ENCODE data around the gene OSBPL6.
A peak's percentile ranks its signal among the peaks of the same experiment; 100 is the strongest.

The OSBPL6 gene

DNA sequence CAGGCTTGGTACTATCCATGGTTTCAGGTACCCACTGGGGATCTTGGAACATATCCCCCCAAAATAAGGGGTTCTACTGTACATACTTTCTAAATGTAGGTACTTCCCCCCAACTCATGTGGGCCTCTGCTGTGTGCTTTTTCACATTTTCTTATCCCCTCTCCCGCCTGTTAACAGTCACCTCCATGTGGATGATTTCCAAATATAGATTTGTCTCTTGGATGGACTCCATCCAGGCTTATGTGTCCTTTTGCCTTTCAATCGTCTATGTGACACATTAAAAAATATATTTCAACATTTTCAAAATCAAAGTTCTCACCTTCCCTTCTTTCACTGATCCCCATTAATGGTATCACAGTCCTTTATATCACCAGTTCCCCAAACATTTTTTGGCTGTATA is 44.4 kb downstream of the OSBPL6 start:
- DNase-seq (ENCODE audit: low spot score): no peak

DNA sequence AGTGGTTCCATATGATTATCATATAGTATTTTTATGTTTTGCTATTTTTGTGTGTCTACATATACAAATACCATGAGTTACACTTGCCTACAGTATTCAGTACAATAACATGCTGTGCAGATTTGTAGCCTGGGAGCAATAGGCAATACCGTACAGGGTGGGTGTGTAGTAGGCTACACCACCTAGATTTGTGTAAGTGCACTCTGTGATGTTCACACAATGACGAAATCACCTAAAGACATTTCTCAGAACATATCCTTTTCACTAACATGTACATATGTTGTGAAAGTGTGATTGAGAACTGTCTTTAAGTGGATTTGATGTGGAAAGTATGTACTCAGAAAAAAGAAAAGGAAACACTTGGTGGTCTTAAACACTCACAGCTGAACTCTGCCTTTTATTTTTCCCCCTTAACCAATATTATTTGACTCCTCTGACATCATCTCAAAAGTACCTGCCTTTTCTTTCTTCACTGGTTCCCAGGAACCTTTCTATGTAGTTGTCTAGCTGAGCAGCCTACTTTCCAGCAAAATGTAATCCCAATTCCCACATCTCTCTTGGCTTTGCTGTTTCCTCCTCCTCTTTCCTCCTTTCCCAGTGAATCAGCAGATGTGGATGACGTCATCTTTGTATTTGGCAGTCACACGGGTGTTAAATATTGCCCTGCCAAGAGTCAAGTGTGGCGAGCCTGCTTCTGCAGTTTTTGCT is 47.7 kb downstream of the OSBPL6 start:
- DNase-seq (ENCODE audit: low spot score): peak; percentile 51

GRCh38 chr2:178242552-178242883 is 48.2 kb downstream of the OSBPL6 start:
- no peak for DNase-seq (ENCODE audit: low spot score)

DNA sequence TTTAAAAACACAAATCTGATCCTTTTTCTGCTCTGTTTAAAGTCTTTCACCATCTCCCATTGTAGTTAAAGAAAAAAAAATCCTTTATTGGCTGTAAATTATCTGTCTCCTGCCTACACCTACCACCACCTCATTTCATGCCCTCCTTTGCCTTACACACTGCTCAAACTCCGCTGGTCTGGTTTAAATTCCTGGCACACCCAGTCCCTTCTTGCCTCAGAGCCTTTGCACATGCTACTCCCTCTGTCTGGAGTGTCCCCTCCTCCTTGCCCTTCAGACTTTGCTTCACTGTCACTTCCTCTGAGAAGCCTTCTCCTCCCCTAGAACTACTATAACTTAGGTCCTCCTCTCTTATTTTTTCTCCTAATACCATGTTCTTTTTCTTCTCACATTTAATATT is 49.6 kb downstream of the OSBPL6 start:
- no peak for DNase-seq (ENCODE audit: low spot score)

- no peak for DNase-seq (ENCODE audit: low spot score)
These were observed 50.5 kb downstream of the OSBPL6 start for GRCh38 chr2:178244777-178245176.

- DNase-seq (ENCODE audit: low spot score): no peak
These were observed 52.4 kb downstream of the OSBPL6 start for GRCh38 chr2:178246696-178247095.

- DNase-seq (ENCODE audit: low spot score): no peak
These were observed 52.9 kb downstream of the OSBPL6 start for GRCh38 chr2:178247250-178247649.

DNA sequence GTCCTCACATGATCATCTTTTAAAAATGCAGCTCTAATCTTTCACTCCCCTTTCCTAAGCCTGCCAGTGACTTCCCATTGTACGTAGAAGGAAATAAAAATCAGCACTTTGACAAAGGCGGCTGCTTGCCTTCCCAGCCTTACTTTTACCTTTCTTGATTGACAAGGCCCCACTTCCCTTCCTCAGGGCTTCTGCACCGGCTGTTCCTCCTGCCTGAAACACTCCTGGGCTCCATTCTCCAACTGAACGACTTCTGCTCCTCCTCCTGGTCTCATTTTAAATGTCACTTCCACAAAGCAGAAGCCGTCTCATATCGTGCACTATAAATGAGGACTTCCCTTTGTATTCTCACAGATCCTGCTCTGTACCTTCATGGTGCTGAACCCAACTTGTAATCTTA is 56.1 kb downstream of the OSBPL6 start:
- no peak for DNase-seq (ENCODE audit: low spot score)

GRCh38 chr2:178251151-178251955 is 57.0 kb downstream of the OSBPL6 start:
- no peak for DNase-seq (ENCODE audit: low spot score)

DNA sequence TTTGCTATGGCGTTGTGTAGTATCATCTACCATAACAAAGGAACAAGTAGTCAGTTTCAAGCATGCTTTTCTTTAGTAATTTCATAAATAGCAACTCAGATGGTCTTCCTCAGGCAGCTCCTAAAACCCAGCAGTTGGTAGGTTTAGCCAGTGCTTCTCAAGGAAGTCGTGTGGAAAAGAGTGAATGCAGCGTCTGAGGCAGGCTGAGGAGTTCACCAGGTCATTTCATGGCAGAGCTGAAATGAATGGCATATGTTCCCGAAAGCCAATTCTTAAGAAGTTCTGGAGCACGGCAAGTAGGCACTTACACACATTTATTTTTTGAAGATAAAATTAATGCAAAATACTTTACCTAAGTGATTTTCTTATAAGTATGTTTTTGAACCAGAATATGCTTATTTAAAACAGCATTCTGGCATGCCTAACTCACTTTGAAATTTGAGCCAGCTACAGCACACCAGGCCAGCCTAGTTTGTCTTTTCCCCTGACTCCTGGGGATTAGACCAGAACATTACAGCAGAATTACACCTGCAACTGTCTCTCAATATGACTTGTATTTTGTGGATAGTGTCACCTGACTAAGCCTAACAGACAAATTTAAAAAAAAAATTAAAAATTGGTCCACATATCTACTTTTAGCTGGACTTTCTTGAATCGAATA is 62.2 kb downstream of the OSBPL6 start:
- no peak for DNase-seq (ENCODE audit: low spot score)

DNA sequence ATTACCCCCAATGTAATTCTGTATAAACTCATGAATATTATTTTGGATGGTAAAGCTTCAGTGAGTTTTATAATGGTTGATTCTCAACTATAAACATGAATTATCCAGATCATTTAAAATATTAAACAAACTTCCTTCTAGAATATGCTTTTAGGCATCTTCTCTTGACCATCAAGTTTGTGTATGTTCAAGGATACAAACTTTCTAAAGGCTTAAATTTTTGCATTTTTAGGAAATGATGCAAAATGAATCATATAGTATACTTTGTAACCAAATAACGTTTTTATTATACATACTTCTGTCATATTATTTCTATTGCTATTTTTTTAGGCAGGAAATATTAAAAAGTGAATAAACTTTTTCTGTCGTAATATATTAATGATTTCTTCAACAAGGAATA is 62.8 kb downstream of the OSBPL6 start:
- no peak for DNase-seq (ENCODE audit: low spot score)

DNA sequence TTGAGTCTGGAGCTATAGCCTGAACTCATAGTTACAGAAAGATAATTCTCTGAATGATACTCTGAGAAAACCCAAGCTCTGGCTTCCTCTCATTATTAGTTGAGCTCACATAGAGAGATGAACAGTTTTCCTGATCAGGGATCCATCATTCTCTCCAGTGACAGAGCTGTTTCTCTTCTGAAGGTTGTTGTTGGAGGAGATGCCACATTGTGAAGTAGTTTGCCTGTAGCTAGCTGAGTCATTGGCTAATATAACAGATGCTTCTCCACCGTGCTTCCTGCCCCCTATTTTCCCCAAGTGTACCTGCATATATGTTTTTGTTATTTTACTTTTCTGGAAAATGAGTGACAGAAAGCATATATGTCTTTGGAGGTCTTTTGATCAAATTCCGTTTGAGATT is 64.6 kb downstream of the OSBPL6 start:
- no peak for DNase-seq (ENCODE audit: low spot score)

DNA sequence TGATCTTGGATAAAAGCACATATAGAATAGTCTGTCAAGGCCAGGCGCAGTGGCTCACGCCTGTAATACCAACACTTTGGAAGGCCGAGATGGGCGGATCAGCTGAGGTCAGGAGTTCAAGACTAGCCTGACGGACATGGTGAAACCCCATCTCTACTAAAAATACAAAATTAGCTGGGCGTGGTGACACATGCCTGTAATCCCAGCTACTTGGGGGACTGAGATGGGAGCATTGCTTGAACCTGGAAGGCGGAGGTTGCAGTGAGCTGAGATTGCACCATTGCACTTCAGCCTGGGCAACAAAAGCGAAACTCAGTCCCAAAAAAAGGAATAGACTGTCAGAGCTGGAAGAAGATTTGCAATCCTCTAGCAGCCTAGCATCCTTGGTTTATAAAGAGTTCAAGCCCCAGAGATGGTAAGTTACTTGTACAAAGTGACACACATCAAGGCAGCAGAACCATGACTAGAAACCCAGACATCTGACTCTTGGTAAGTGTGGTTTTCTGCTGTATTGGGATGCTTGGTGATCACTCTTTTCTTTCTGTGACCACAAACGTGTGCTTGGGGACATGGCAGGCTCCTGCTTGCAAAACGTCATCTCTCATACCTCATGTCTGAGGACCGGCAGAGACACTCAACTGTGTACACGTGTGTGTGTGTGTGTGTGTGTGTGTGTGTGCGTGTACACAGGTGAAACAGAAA is 69.0 kb downstream of the OSBPL6 start:
- DNase-seq (ENCODE audit: low spot score): no peak

GRCh38 chr2:178264211-178264610 is 69.9 kb downstream of the OSBPL6 start:
- DNase-seq (ENCODE audit: low spot score): no peak

DNA sequence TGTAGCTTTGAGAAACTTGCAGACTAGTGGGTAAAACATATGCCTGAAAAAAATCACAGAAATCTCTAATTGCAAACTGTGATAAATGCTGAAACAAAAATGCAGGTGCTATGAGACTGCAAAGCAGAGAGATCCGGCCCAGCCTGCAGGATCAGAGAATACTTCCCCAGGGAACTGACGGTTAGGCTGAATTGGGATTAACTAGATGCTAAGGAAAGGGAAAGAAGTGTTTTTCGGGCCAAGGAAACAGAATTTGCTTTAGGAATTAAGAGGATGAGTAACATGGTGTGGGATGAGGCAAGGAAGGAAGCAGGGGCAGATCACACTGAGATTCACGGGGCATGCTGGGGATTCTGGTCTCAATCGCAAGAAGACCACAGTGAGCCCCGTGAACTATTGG is 71.5 kb downstream of the OSBPL6 start:
- no peak for DNase-seq (ENCODE audit: low spot score)

GRCh38 chr2:178266445-178266844 is 72.1 kb downstream of the OSBPL6 start:
- DNase-seq (ENCODE audit: low spot score): no peak

DNA sequence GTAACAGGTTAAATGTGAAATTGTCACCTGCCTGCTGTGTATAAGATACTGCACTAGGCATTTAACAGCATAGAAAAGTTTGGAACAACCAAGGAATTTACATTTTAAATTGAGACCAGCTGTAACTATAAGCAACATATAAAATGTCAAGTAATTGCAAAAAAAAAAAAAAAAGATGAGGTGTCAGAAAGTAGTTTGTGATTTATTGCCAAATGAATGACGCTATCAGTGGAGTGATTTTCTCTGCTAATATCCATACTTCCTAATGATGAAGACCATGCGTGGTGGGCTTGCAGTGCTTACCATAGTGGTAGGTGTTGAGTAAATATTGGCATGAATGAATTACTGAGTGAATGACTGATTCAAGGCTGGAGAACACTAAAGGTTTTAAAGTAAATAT is 73.3 kb downstream of the OSBPL6 start:
- no peak for DNase-seq (ENCODE audit: low spot score)

DNA sequence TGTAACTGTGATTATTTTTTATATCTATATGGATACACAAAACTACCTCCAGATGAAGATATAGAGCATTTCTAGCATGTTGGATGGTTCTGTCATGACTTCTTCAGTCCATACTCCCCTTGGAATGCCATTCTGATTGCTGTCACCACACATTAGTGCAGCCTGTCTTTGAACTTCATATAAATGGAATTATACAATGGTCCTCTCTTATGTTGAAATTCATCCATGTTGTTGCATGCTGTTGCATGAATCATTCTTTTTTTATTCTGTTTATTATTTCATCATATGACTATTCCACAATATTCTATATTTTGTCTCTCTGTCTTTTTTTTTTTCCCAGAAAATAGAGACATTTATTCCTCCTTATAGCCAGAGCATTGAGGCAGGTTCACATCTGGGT is 74.1 kb downstream of the OSBPL6 start:
- DNase-seq (ENCODE audit: low spot score): no peak

DNA sequence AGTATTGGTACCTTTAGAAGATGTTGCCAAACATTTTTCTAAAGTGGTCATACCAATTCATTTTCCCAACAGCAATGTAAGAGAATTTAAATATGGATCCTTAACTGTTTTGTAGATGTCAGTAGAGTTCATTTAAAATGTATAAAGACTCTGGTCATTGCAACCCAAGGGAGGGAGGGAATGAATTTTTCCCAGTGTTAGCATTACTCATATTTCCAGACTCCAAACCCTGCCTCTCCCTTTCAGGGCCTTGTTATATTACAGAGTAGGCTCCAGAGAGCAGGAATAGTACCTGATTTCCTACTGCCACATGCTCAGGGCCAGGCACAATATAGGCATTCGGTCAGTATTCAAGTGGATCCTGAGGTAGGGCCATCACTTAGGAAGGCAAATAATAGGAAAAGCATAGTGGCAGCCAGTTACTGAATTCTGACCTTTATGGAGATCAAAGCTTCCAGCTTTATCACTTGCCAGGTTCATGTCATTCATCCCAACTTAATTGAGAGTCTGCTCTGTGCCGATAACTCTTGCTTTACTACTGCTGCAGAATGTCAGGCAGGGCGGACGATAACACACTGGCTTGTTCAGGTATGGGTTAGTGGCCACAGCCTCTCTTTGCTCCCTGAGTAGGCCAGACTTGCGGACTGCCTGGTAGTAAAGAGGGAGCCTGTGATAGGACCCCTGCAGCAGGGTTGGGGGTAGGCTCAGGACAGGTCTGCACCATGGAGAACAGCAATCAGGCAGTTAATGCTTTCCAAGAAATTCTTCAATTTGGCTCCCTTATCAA is 75.3 kb downstream of the OSBPL6 start:
- DNase-seq (ENCODE audit: low spot score): no peak

- no peak for DNase-seq (ENCODE audit: low spot score)
These were observed 76.0 kb downstream of the OSBPL6 start for GRCh38 chr2:178270338-178270737.

DNA sequence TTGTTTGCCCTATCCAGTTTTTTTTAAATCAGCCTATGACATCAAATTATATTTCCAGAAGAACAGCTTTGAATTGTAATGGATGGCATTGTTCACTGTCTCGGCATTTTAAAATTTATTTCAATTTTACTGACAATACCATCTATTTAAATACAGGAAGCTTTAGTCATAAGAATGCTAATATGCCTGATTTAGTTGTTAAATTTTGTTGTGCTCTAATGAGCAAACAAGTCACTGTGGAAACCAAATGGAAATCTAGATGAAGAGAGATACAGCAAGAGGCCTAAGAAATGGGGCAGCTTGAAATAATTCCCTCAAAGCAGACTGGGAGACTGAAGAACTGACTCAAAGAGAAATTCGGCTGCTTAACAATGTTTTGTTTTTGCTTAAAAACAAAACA is 76.8 kb downstream of the OSBPL6 start:
- no peak for DNase-seq (ENCODE audit: low spot score)
